ENCODE results near the gene FAM151A.

The FAM151A gene

GRCh38 chr1:54575605-54576290, 47.6 kb downstream of the FAM151A start:
- no peak for DNase-seq

- no peak for DNase-seq
Measured at GRCh38 chr1:54575161-54575560, 48.2 kb downstream of the FAM151A start.

GRCh38 chr1:54574158-54574778, 49.1 kb downstream of the FAM151A start:
- DNase-seq, result no peak

- DNase-seq, result no peak
Measured at GRCh38 chr1:54572542-54572850, 50.8 kb downstream of the FAM151A start.

- no peak for DNase-seq
Measured at GRCh38 chr1:54571803-54572541, 51.4 kb downstream of the FAM151A start.

GRCh38 chr1:54571326-54571725, 52.0 kb downstream of the FAM151A start:
- DNase-seq, result no peak

GRCh38 chr1:54570161-54570560, 53.2 kb downstream of the FAM151A start:
- no peak for DNase-seq

GRCh38 chr1:54569339-54569738, 54.0 kb downstream of the FAM151A start:
- peak; percentile 4 for DNase-seq

GRCh38 chr1:54567961-54568360, 55.4 kb downstream of the FAM151A start:
- DNase-seq, result no peak

- DNase-seq, result no peak
Measured at GRCh38 chr1:54566438-54567141, 56.7 kb downstream of the FAM151A start.

- DNase-seq, result no peak
Measured at GRCh38 chr1:54565113-54565501, 58.2 kb downstream of the FAM151A start.

- DNase-seq, result peak; percentile 20
Measured at GRCh38 chr1:54564312-54565112, 58.8 kb downstream of the FAM151A start.

GRCh38 chr1:54559771-54560231, 63.5 kb downstream of the FAM151A start:
- DNase-seq, result no peak

Data from NCI-H345 (cell line).